Measurements from ENCODE around the gene SPTA1.
"Not testable (repeated sequence)": the region's sequence is repeated elsewhere in the genome, so short reads cannot be mapped to it uniquely, and the experiment has no call there.

Gene SPTA1

GRCh38 chr1:158686111-158687009 lies at the start of gene SPTA1:
TSS of gene SPTA1 (minus strand) at chr1:158686715. CDS start at chr1:158686517, 198 bp downstream.
- no peak for DNase-seq (ENCODE audit: low read depth in 2 of 2)

DNA sequence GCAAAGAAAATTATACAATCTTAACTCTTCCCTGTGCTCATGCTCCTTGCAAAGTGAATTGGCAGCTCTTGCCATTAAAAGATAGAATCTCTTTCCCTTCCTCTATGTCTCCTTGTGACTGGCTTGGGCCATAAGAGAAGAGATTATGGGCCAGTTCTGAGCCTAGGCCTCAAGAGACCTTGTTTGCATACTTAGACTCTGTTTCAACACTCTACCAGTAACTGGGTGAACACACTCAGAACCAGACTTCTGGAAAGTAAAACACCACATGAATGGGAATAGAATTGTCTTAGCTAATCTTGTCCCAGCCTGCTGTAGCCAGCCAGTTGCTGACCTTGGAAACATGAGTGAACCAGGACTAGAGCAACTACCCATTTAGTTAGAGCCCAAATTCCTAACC lies 49.3 kb upstream of the SPTA1 start:
- no peak for DNase-seq (ENCODE audit: low read depth in 2 of 2)

GRCh38 chr1:158732524-158732923 lies 46.0 kb upstream of the SPTA1 start:
- no peak for DNase-seq (ENCODE audit: low read depth in 2 of 2)

DNA sequence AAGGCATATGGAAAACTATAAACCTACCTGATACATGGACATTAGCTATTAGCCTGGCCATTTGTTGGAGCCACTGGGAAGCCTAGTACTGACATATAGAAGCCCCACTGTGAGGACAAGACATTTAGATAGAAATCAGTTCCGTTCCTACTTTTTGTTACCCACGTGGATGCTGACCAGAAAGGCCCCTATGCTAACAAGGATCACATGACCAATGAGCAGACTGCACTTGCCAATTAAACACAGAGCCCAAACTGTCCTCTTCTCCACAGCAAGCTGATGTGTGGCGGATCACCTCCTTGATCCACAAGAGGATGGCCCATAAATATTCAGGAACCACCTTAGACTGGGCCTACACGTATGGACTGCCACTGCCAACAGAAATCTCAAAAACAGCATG lies 45.2 kb upstream of the SPTA1 start:
- DNase-seq (ENCODE audit: low read depth in 2 of 2) = no peak

GRCh38 chr1:158730453-158730852 lies 43.9 kb upstream of the SPTA1 start:
- no peak for DNase-seq (ENCODE audit: low read depth in 2 of 2)

DNA sequence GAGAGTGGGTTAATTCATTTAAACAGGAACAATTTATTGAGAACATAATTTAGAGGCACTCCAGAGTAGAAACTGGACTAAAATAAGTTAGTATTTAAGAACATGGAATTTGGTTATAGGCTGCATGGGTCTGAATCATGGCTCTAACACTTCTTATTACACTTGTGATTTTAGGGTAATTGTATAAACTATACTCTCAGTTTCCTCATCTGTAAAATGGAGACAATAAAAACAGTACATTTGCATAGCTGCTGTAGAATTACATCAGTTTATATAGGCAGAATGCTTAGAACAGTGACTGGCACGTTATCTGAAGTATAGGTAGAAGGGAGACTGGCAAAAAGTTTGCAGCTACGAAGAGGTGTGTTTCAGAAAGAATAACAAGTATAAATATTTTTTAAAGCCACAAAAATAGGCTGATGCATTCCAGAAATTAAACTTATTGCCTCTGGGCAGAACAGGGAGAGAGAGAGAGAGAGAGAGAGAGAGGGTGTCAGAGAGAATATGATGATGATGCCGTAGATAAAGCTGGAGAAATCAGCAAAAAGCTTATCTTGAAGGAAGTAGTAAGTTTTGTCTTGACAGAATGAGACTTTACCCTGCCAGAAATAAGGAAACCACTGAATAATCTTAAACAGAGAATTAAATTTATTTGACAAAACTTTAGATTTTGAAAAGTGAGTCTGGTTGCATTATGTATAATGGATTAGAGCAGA lies 42.2 kb upstream of the SPTA1 start:
- no peak for DNase-seq (ENCODE audit: low read depth in 2 of 2)

- DNase-seq (ENCODE audit: low read depth in 2 of 2) = no peak
Observed at GRCh38 chr1:158724442-158724841, 37.9 kb upstream of the SPTA1 start.

DNA sequence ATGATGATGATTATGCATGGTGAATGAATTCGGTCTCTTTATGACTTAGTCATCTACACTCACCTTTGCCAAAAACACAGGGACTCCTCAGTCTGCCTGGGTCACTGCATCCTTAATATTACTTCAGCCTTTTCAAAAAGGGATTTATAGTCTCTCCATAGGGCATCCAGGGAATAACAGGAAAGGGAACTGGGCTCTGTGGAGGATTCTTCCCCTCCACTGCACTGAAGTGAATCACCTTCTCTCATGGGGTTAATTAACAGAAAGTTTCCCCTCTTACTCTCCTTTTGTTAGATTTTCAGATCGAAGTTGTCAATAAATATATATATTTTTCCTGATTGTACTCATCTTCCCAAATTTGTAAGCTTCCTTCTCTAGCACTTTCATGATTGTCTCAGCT lies 34.1 kb upstream of the SPTA1 start, which contains the start of gene OR6K3:
Gene OR6K3, minus strand, starts transcription at position 101 of the 400 bp plus-strand sequence. CDS start 2,605 bp downstream, outside the sequence.
- no peak for DNase-seq (ENCODE audit: low read depth in 2 of 2)

DNA sequence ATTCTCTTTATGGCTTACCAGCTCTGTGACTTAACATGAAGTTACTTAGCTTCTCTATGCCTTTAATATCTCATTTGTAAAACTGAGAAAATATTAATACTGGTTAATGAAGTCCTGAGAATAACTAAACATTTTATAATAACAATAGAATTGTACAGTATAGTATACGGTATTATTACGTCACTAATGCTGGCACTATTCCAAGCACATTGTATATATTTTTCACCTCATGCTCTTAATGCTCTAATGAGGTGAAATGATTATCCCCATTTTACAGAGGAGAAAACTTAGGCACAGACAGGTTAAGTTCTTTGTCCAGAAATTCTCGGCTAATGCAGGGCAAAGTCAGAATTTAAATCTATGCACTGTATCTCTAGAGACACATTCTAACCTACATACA lies 33.1 kb upstream of the SPTA1 start:
- no peak for DNase-seq (ENCODE audit: low read depth in 2 of 2)

DNA sequence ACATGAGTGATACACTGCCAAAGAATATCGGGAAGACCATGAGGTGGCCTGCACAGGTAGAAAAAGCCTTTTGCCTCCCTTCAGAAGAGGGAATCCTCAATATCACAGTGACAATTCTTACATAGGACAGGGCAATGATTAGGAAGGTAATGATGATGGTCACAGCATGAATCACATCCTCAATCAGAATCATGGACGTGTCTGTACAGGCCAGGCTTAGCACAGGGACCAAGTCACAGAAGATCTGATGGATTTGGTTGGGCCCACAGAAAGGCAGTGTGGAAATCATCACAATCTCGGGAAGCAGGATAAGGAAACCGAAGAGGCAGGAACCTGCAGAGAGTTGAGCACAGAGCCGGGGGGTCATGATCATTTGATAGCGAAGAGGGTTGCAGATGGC lies 30.8 kb upstream of the SPTA1 start:
- no peak for DNase-seq (ENCODE audit: low read depth in 2 of 2)

GRCh38 chr1:158716335-158716734 lies 29.8 kb upstream of the SPTA1 start:
- DNase-seq (ENCODE audit: low read depth in 2 of 2) = no peak

DNA sequence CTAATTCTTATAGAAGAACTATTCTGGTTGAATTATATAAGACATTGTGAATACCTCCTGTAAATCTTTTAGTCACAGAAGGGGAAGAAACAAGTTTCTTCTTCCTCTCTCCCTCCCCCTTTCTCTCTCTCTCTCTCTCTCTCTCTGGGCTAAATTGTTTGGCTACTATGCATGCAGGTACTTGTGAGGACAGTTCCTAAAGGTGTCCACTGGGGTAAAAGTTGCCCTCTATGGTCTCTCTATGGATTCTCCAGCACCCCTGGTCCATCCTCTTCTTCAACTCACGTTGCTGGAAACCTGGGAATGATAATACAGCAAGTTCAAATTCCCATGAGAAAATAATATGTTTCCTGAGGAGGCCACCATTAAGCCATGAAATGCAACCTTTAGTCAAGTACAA lies 28.2 kb upstream of the SPTA1 start:
- no peak for DNase-seq (ENCODE audit: low read depth in 2 of 2)

GRCh38 chr1:158711098-158711497 lies 24.6 kb upstream of the SPTA1 start:
- DNase-seq (ENCODE audit: low read depth in 2 of 2) = no peak

DNA sequence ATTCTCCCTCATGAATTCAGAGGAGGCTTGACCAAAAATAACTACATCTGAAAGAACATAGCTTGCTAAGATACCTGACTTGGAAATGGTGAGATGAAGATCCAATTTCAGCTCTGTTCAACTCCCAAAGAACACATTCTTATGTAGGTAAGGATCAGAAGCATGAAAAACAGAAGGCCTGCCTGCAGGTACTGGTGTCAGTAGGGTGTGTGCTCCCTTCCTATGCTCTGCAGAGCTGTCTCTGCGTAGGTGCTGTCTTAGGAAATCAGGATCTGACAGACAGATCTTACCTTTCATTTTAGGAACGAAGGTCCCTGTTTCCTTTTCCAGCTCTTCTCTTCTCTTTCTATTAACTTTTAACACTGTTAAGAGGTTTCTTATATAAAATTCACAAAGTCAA lies 19.6 kb upstream of the SPTA1 start:
- no peak for DNase-seq (ENCODE audit: low read depth in 2 of 2)

GRCh38 chr1:158700552-158700951 lies 14.0 kb upstream of the SPTA1 start, which contains the start of gene OR6K2:
TSS of gene OR6K2 (minus strand) at chr1:158700652. CDS start at chr1:158700652, 0 bp downstream.
- DNase-seq (ENCODE audit: low read depth in 2 of 2) = no peak

GRCh38 chr1:158694596-158694995 lies 8.1 kb upstream of the SPTA1 start:
- DNase-seq (ENCODE audit: low read depth in 2 of 2) = no peak

DNA sequence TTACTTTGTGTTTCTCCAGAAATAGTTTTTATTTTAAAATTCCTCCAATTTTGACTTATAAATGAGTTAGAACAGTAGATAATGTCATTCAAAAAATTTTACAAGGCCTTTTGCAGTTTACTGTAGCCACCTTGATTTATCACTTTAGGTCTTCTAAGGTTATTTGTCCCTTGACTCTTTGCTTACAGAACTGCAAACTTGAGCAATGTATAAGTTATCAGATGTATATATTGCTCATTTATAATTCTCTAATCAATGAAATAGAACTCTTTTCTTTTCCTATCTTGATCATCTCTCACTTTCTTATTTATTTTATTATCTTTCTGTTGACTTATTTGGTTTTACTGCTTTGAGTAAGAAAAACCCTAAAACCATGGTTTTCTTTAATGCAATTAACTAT lies 5.8 kb upstream of the SPTA1 start:
- DNase-seq (ENCODE audit: low read depth in 2 of 2) = no peak

DNA sequence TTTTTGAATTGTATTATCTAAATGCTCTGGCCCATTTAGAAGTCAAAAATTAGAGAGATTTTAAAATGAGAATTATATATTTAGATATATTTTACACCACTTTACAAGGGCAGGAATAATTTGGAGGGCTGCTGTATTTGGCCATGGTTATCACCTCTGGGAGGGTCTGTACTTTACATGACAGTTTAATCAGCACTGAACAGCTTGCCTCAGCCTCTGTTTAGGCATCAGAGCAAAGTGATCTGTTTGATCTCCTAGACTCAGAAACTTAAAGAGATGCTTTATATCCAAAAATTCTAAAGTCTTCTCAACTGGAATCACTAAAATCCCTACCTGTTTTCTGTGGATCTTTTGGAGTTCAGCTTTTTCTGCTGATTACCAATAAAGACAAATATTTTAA lies 5.4 kb upstream of the SPTA1 start:
- DNase-seq (ENCODE audit: low read depth in 2 of 2) = no peak

DNA sequence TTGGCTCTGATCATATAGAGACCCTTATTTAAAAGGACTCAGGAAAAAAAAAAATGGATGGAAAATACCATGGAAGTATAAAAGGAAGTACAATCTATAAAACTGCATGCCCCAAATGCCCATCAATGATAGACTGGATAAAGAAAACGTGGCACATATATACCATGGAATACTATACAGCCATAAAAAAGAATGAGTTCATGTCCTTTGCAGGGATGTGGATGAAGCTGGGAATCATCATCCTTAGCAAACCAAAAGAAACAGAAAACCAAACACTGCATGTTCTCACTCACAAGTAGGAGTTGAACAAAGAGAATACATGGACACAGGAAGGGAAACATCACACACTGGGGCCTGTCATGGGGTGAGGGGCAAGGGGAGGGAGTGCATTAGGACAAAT lies 4.6 kb upstream of the SPTA1 start:
- not testable (repeated sequence) for DNase-seq (ENCODE audit: low read depth in 2 of 2)

DNA sequence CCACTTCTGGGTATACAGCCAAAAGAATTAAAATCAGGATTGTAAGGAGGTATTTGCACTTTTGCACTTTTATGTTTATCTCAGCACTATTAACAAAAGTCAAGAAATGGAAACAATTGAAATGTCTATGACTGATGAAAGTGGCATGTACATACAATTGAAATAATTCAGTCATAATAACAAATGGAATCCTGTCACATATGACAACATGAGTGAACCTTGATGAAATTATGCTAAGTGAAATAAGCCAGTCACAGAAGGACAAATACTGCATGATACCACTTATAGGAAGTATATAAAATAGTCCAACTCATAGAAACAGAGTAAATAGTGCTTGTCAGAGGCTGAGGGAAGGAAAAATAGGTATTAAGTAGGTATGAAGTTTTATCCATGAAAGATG lies 3.4 kb upstream of the SPTA1 start:
- no peak for DNase-seq (ENCODE audit: low read depth in 2 of 2)

GRCh38 chr1:158689110-158689509 lies 2.6 kb upstream of the SPTA1 start:
- DNase-seq (ENCODE audit: low read depth in 2 of 2) = no peak

DNA sequence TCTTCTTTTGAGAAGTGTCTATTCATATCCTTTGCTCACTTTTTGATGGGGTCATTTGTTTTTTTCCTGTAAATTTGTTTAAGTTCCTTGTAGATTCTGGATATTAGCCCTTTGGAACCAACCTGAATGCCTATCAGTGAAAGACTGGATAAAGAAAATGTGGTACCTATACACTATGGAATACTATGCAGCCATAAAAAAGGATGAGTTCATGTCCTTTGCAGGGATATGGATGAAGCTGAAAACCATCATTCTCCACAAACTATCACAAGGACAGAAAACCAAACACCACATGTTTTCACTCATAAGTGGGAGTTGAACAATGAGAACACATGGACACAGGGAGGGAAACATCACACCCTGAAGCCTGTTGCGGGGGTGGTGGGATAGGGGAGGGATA lies 1.8 kb upstream of the SPTA1 start:
- DNase-seq (ENCODE audit: low read depth in 2 of 2) = not testable (repeated sequence)

DNA sequence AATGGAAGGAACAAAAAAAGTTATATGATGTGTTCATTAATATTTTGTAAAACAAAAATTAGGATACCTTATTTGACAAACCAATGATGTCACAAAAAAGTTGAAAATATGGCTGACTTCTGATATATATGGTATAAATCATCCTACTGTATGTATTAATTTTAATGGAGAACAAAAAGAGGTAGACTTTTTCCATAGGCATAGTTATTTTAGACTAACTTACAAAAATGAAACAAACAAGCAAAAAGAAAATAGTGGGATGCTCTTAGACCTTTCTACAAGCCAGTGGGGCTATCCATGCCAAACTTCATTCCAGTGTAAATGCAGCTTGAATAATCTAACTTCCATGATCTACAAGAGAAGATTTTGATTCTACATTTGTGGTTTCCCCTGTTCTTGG lies 522 bp upstream of the SPTA1 start:
- no peak for DNase-seq (ENCODE audit: low read depth in 2 of 2)
